ENCODE measurements around the gene CELF5. TPM values are rescaled to one million over a fixed set of nuclear protein-coding genes. Genes with fewer than 3 reads are reported as not detected.

CELF5 gene
- total RNA-seq = 0.43 and 0.44 TPM in 2 replicates

GRCh38 chr19:3224346-3225168, at the start of gene CELF5:
Gene CELF5 (plus strand): TSS chr19:3224661. CDS start chr19:3224740, 79 bp downstream.

GRCh38 chr19:3178377-3178972, 46.0 kb upstream of the CELF5 start, which contains the start of gene S1PR4:
Gene S1PR4 (plus strand): TSS chr19:3178769. CDS start chr19:3178793, 24 bp downstream.

DNA sequence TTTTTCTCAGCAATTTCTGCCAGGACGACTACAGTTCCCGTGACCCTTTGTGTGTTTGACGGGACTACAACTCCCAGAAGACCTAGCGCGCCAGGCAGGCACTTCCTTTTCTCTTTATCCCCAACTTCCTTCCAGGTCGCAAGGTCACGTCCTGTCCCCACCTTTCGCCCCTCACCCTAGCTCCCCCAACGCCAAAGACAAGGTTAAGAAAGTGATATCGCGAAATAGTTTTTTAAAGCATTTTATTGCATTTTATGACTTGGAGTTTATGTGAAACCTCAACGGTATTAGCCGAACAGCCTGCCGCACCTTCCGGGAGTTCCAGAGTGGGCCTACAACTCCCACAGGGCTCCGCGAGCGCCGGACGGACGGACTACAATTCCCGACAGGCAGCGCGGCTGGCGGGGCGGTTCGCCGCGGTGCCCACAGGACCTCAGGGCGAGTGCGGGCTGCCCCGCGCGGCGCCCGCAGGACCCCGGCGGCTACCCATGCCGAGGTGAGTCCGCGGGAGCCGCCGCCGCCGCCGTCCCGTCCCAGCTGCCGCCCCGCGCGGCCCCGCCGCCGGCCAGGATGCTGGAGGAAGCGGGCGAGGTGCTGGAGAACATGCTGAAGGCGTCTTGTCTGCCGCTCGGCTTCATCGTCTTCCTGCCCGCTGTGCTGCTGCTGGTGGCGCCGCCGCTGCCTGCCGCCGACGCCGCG, 38.9 kb upstream of the CELF5 start, which contains the start of gene NCLN:
Gene NCLN, plus strand, starts transcription at position 470 of the 699 bp plus-strand sequence. Its CDS starts 101 bp downstream, at position 571.

Other genes starting within 250 kb of the CELF5 start
- gene TLE6, start 247.1 kb upstream of the CELF5 start, total RNA-seq = not detected in 2 replicates
- 1.0 and 1.3 TPM in 2 replicates for gene TLE2, start 195.4 kb upstream of the CELF5 start, total RNA-seq
- 263 and 307 TPM in 2 replicates for gene TLE5, start 162.2 kb upstream of the CELF5 start, total RNA-seq
- 89.5 and 120 TPM in 2 replicates for gene GNA11, start 130.3 kb upstream of the CELF5 start, total RNA-seq
- 0.14 TPM in 1 of 2 replicates, not detected in the other for gene GNA15, start 88.6 kb upstream of the CELF5 start, total RNA-seq
- not detected in 2 replicates for gene S1PR4, start 45.9 kb upstream of the CELF5 start, total RNA-seq
- 52.1 and 103 TPM in 2 replicates for gene NCLN, start 38.7 kb upstream of the CELF5 start, total RNA-seq
- 54.9 and 83.8 TPM in 2 replicates for gene NFIC, start 141.9 kb downstream of the CELF5 start, total RNA-seq

All from placental pericyte (primary cell).